ENCODE measurements around the gene GARIN5A. TPM values are rescaled to one million over a fixed set of nuclear protein-coding genes. Genes with fewer than 3 reads are reported as not detected.
A peak's percentile ranks its signal among the peaks of the same experiment; 100 is the strongest.

GARIN5A gene
- total RNA-seq, 2 donors from 2014 or later = 1.0 TPM; not detected in 1

- ATAC-seq (peak; percentile 93), DNase-seq (peak; percentile 85 to 87 (median 86))
- Histone ChIP-seq H3K36me3 (replicated peaks in 1 of 2; ENCODE audit: insufficient read depth in 1 of 2, low read depth in 2 of 2) (no peaks in the 10 kb centered on the region), H3K4me1 (peaks cover 27% of the 10 kb centered on the region), H3K9me3 (no peaks in the 10 kb centered on the region), H3K4me3 (peak overlapping the region; percentile 15 to 57), H3K27ac (peak overlapping the region in 3 of 4 donors; percentile 20 to 81 (median 62)), H3K27me3 (peaks cover 0 to 6% of the 10 kb centered on the region in 2 donors)
- intact Hi-C loops (cut with DNase I) = no loop called here
- TF ChIP-seq CTCF (IDR thresholded peaks at IDR 0.05) = no peak
- TF ChIP-seq POLR2A (IDR thresholded peaks at IDR 0.05) = peak in 1 of 3 donors; percentile 74
- 3% methylated on average over 21 to 49 of the region's 54 CpGs for WGBS, 2 donors
These were observed 45.1 kb downstream of the GARIN5A start for GRCh38 chr19:50431343-50432220.

GRCh38 chr19:50430888-50431342 is 45.7 kb downstream of the GARIN5A start:
- ATAC-seq = no peak
- Histone ChIP-seq H3K4me1 (peaks cover 27% of the 10 kb centered on the region), H3K9me3 (no peaks in the 10 kb centered on the region), H3K27me3 (peaks cover 0 to 6% of the 10 kb centered on the region in 2 donors), H3K4me3 (no peak overlapping the region), H3K27ac (peak overlapping the region in 2 of 4 donors; percentile 20 to 81), H3K36me3 (replicated peaks in 1 of 2; ENCODE audit: insufficient read depth in 1 of 2, low read depth in 2 of 2) (no peaks in the 10 kb centered on the region)
- intact Hi-C loops (cut with DNase I) = no loop called here
- no peak for TF ChIP-seq CTCF (IDR thresholded peaks at IDR 0.05)
- TF ChIP-seq POLR2A (IDR thresholded peaks at IDR 0.05) = no peak
- 23 to 41% methylated on average over 13 of the region's 13 CpGs for whole genome bisulfite sequencing, 2 donors
- DNase-seq = no peak

GRCh38 chr19:50428772-50429463 is 47.7 kb downstream of the GARIN5A start:
- TF ChIP-seq POLR2A (IDR thresholded peaks at IDR 0.05) = no peak
- Histone ChIP-seq H3K4me3 (no peak overlapping the region), H3K27ac (no peak overlapping the region), H3K4me1 (peaks cover 27% of the 10 kb centered on the region), H3K36me3 (replicated peaks in 1 of 2; ENCODE audit: insufficient read depth in 1 of 2, low read depth in 2 of 2) (no peaks in the 10 kb centered on the region), H3K9me3 (no peaks in the 10 kb centered on the region), H3K27me3 (peaks cover 0 to 6% of the 10 kb centered on the region in 2 donors)
- no peak for DNase-seq
- WGBS, 2 donors = 65 to 75% methylated on average over 7 of the region's 7 CpGs
- intact Hi-C loops (cut with DNase I) = no loop called here
- ATAC-seq = no peak

- H3K27me3 ChIP-seq = peaks cover 0 to 6% of the 10 kb centered on the region in 2 donors
- intact Hi-C loops (cut with DNase I) = no loop called here
- H3K4me1 ChIP-seq = peaks cover 27% of the 10 kb centered on the region
- TF ChIP-seq POLR2A (IDR thresholded peaks at IDR 0.05) = peak in 1 of 3 donors; percentile 56
- no peak for TF ChIP-seq CTCF (IDR thresholded peaks at IDR 0.05)
- H3K36me3 ChIP-seq (replicated peaks in 1 of 2; ENCODE audit: insufficient read depth in 1 of 2, low read depth in 2 of 2) = no peaks in the 10 kb centered on the region
- ATAC-seq (peak; percentile 34), DNase-seq (peak; percentile 69 to 90 (median 82))
- H3K4me3 ChIP-seq = no peak overlapping the region
- no peaks in the 10 kb centered on the region for H3K9me3 ChIP-seq
- peak overlapping the region in 2 of 4 donors; percentile 8 to 10 for H3K27ac ChIP-seq
- 8 to 9% methylated on average over 7 to 38 of the region's 38 CpGs for WGBS, 2 donors
These were observed 48.6 kb downstream of the GARIN5A start for GRCh38 chr19:50427997-50428425.

GRCh38 chr19:50427318-50427925 is 49.2 kb downstream of the GARIN5A start:
- H3K27ac ChIP-seq = no peak overlapping the region
- no peak for ATAC-seq
- no peak for TF ChIP-seq POLR2A (IDR thresholded peaks at IDR 0.05)
- TF ChIP-seq CTCF (IDR thresholded peaks at IDR 0.05) = no peak
- intact Hi-C loops (cut with DNase I) = no loop called here
- 80 to 88% methylated on average over 24 to 26 of the region's 26 CpGs for WGBS, 2 donors
- no peak overlapping the region for H3K4me3 ChIP-seq
- H3K9me3 ChIP-seq = no peaks in the 10 kb centered on the region
- H3K36me3 ChIP-seq (replicated peaks in 1 of 2; ENCODE audit: insufficient read depth in 1 of 2, low read depth in 2 of 2) = no peaks in the 10 kb centered on the region
- DNase-seq = no peak
- peaks cover 23% of the 10 kb centered on the region for H3K4me1 ChIP-seq
- H3K27me3 ChIP-seq = peaks cover 0 to 2% of the 10 kb centered on the region in 2 donors
